Midbrain (tissue), 1 donor: Measurements from ENCODE around the gene RAP1GDS1.
"Not testable (repeated sequence)": the region's sequence is repeated elsewhere in the genome, so short reads cannot be mapped to it uniquely, and the experiment has no call there.

ENCODE experiments used
- DNase-seq: peaks from one replicate; lab custom pipeline; 2025; lab: John Stamatoyannopoulos, UW

Gene RAP1GDS1

DNA sequence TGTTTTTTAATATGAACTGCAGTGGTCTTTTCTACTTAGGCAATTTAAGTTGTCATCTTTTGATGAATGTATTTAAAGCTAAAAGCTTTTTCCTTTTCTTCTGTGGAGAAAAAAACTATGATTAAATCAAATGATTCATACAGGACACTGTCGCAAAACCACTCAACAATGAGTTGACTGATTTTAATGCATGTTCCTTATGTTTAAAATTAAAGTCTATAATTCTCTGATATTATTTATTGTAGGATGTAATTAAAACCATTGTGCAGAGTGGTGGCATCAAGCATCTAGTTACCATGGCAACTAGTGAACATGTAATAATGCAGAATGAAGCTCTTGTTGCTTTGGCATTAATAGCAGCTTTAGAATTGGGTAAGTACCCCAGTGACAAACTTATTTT lies 172.5 kb downstream of the RAP1GDS1 start:
- DNase-seq = no peak

DNA sequence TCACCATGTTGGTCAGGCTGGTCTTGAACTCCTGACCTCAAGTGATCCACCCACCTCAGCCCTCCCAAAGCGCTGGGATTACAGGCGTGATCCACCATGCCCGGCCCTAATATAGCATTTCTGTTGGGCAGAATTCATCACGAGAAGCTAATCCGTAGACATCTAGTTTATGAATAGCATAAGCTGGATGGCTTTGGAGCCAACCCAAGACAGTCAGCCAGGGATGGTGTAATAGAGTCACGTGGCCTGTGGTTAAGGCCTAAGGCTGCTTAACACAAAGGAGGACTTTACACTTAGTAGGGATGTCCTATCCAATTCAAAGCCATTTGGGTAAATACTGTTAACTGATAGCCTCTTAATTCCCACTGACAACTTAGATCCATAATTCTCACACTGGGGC lies 173.6 kb downstream of the RAP1GDS1 start:
- DNase-seq = no peak

DNA sequence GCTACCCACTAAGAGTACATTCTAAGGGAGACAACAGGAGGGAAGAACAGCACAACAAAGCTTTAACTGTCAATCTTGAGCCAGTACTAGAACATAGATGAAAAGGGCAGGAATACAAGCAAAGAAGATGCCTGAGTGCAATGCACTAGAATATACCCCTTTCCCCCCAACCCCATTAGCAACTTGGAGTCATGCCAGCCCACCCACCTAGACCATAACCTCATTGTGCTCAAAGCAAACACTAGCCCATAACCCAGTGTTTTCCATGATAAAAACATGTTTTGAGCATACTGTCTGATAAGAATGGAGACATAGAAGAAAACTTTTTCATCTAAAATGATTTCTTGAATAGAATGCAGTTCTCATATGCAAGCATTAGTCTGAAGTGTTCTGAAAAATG lies 183.2 kb downstream of the RAP1GDS1 start:
- no peak for DNase-seq

DNA sequence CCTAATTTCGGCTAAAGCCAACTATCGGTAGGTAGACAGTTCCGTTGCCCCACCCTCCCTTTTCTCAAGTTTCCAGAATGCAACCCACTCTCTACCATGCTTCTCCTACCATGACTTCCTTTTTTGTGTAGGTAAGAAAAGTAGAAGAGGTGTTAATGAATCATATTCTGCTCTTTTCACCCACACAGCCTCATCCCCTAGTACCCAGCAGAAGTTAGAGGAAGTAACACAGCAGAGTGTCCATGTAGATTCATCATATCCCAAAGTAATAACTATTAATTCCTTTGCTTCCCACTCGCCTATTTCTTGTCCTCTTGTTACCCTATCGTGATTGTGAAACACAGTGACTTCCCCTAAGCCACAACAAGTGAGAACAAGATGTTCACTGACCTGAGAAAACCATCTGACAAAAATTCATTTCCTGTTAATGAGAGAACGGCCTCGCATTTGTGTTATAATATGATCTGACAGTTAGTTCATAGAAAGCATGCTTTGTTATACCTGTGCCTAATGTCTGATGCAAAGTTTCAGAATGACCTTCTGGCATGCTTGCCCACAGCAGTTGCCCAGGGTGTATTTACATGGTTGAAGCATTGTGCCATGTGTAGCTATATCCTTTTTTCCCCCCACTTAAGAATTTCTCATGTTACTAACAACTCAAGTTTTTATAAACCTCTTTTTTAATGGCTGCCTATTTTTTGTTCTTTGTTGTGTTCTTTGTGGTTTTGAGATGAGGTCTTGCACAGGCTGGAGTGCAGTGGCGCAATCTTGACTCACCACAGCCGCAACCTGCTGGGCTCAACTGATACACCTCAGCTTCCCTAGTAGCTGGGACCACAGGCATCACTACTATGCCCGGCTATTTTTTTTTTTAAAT lies 185.6 kb downstream of the RAP1GDS1 start:
- DNase-seq = no peak

DNA sequence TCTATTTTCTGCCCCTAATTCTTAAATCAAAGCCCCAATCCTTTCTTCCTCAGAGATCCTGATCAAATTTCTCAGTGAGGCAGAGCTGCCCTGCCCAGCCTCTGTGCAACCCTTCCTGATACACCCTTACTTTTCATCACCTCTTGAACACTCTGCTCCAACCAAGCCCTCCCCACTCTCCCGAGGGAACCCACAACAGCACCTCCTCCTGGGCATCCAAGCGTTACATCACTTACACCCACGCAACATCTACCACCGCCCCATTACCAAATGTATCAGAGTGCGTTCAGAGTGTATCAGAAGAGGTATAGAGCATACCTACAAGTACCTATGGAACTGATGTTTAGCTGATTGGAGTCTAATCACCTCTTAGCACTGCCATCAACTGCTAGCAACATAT lies 186.5 kb downstream of the RAP1GDS1 start:
- no peak for DNase-seq

DNA sequence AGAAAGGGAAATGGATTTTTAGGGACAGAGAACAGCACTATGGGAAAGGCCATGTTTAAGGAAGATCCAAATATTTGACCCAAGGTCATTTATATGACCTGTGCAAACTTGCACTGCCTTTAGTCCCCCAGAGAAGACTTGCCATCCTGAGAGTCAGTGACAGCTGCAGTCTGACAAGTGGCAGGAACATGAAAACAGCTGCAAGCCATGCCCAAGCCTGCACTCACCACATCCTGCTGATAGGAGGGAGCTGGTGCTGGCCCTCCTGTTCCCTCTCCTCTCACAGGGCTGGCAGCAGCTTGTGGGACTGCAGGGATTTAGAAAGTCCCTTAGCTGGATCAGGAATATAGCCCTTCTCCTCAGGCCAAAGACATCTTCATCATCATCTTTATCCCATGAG lies 187.7 kb downstream of the RAP1GDS1 start:
- DNase-seq = no peak

DNA sequence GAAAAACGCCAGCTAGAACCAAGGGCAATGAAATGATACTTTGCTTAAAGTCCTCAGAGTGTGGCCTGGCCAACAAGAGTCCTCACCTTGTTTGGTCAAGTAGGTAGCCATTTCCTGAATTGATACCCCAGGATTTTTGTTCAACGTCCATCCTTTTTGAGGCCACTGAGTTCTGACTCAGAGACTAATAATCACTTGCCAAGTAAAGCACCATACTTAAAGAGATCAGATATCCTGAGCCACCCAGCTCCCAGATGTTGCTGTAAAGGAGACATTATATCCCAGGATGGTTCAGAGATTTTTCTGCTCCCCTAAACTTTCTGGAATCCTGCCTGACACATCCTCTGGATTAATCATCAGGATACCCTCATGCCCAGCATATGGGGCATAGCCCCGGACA lies 190.9 kb downstream of the RAP1GDS1 start:
- no peak for DNase-seq

DNA sequence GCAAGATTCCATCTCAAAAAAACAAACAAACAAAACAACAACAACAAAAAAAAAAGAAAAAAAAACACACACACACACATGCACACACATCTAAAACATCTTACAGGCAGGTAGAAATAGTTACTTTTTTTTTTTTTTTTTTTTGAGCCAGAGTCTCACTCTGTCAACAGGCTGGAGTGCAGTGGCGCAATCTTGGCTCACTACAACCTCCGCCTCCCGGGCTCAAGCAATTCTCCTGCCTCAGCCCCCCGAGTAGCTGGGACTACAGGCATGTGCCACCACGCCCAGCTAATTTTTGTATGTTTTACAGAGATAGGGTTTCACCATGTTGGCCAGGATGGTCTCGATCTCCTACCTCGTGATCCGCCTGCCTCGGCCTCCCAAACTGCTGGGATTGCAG lies 196.2 kb downstream of the RAP1GDS1 start:
- DNase-seq = not testable (repeated sequence)

DNA sequence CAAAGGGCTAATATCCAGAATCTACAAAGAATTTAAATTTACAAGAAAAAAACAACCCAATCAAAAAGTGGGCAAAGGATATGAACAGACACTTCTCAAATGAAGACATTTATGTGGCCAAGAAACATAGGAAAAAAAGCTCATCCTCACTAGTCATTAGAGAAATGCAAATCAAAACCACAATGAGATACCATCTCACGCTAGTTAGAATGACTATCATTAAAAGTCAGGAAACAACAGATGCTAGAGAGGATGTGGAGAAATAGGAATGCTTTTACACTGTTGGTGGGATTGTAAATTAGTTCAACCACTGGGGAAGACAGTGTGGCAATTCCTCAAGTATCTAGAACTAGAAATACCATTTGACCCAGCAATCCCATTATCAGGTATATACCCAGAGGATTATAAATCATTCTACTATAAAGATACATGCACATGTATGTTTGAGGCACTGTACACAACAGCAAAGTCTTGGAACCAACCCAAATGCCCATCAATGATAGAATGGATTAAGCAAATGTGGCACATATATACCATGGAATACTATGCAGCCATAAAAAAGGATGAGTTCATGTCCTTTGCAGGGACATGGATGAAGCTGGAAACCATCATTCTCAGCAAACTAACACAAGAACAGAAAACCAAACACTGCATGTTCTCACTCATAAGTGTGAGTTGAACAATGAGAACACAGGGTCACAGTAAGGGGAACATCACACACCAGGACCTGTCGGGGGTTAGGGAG lies 200.1 kb downstream of the RAP1GDS1 start:
- DNase-seq = not testable (repeated sequence)

DNA sequence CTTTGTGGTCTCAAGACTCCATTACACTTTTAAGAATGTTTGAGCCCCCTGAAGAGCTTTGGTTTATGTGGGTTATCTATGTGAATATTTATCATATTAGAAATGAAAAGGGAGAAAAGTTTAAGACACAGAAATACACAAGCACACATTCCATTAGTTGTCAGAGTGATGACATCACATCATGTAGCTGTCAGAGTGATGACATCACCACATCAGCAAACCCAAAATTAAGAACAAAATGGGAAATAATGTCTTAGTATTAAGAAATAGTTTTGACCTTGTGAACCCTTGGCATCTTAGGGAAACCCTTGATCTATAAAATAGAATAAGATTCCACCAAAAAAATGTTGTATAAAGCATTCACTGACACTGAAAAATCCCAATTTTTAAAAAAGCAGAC lies 201.3 kb downstream of the RAP1GDS1 start:
- DNase-seq = no peak

DNA sequence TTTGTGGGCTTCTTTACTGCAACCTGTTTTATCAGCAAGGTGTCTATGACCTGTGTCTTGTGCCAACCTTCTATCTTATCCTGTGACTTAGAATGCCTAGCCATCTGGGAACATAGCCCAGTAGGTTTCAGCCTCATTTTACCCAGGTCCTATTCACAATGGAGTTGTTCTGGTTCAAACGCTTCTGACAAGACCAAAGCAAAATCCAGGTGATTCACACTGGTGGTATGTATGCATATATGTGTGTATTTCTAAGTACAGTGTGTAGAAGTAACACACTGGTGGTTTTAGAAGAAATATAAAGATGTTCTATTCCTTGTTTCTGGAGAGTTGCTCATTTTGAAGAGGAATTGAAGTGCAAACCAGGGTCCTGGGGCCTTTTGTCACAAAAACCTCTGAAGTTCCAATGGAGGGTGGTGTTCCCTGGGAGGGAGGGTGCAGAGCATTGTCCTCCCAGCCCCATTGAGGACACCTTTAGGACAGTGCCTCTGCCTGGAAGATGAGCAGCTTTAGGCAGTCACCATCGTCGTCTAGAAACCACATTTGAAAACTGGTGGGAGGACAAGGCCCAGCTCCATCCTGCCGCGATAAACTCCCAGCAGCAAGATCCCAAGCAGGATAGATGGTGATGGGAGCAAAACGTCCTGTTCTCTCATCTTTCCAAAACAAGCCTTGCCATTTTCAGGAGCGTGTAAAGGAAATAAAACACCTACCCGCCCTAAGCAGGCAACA lies 205.8 kb downstream of the RAP1GDS1 start:
- DNase-seq = no peak

DNA sequence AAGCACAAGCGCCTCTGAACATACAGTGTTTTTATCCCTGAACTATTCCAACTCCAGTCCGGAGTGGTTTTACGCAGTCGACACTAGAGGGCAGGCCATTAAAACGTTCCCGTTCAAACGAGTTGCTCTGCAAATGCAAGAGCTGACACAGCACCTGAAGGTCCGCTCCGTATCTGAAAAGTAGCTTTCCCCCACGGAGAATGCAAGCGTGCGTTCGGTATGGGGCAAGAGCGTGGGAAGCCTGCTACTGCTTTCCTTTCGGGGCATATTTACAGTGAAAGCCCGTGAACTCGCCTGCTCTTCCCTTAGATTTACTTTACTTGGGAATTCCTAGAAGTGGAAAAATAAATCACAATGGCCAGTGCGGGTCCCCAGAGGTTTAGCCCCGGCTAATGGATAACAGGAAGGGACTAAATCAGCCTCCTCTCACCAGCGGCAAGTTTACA lies 206.5 kb downstream of the RAP1GDS1 start:
- peak; percentile 87 for DNase-seq

DNA sequence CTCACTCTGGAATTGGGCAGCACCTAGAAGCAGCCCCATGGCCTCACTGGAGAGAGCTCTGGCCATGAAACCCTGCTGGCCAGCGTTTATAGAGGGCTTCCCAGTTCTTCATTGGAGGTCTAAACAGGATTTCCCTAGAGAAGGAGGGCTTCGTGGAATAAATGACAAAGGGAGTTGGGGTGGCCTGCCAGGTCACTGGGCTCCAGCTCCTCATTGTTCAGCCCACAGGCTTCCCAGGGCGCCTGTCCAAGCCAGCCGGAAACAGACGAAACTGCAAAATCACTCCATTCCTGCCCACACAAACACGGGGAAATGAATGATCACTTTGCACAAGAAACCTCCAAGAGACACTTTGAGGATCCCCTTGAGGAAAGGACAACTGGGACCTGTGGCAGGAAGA lies 207.5 kb downstream of the RAP1GDS1 start:
- DNase-seq = peak; percentile 47

DNA sequence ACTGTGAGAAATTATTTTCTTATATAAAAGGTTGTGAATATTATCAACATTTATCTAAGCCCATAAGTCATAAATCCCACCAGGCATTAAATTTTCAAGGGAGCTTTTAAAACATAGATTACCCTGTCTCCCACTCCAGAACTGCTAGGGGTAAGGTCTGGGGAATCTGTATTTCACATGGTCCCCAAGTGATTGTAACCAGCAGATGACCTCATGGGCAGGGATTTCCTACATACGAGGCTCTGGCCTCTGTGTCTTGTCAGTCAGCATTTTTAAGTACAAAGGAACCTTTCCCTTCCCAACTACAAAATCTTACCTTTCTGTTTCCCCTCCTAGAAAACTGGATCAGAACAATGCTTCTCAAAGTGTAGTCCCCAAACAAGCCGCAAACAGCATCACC lies 208.6 kb downstream of the RAP1GDS1 start:
- DNase-seq = no peak

DNA sequence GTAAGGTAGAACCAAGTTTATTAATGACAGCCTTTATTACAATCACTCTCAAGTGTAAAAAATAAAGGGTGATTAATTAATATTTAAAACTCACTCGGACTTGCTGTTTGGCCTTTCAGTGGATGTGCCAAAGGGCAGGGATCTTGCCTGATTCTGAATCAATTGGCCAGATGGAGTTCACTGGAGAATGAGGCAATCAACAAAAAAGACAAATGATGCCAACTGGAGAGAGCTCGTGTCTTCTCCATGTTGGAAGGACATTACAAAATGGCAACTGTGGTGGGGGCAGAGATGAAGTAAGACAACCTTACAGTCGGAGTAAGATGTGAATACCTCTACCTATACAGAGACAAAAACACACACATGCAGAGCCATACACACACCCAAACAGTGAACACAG lies 209.2 kb downstream of the RAP1GDS1 start:
- DNase-seq = no peak

DNA sequence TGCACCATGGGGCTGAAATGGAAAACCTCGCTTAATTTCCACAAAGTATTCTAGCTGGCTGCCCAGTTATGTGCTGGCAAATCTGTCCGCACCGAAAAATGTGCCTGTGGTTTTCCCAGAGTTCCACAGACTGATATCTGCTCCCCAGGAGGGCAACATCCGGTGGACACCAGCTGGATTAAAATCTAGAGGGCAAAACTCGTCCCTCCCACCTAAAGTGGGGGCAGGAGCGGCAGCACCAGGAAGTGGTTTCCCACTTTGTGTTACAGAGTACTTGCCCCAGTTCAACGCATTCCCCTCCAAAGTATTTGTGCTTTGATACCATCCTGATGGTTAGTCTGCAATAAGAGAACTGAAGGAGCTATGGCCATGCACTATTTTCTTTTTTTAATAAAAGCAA lies 209.6 kb downstream of the RAP1GDS1 start:
- DNase-seq = no peak

DNA sequence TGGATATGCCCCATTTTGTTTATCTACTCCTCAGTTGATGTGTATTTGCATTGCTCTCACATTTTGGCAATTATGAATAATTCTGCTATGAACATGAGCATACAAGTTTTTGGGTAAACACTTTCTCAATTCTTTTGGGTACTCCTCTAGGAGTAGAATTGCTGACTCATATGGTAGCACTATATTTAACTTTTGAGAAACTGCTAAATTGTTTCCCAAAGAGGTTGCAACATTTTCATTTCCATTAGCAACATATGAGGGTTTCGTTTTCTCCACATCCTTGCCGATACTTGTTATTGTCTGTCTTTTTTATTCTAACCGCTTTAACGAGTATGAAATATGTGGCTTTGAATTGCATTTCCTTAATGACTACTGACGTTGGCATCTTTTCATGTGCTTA lies 211.9 kb downstream of the RAP1GDS1 start:
- DNase-seq = no peak

DNA sequence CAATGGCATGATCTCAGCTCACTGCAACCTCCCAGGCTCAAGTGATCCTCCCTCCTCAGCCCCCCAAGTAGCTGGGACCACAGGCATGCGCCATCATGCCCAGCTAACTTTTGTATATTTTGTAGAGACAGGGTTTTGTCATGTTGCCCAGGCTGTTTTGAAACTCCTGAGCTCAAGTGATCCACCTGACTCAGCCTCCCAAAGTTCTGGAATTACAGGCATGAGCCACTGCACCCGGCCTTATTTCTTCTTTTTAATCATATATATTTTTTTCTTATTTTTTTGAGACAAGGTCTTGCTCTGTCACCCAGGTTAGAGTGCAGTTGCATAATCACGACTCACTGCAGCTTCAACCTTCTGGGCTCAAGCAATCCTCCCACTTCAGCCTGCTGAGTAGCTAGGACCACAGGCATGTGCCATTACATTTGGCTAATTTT lies 213.2 kb downstream of the RAP1GDS1 start:
- DNase-seq = no peak

DNA sequence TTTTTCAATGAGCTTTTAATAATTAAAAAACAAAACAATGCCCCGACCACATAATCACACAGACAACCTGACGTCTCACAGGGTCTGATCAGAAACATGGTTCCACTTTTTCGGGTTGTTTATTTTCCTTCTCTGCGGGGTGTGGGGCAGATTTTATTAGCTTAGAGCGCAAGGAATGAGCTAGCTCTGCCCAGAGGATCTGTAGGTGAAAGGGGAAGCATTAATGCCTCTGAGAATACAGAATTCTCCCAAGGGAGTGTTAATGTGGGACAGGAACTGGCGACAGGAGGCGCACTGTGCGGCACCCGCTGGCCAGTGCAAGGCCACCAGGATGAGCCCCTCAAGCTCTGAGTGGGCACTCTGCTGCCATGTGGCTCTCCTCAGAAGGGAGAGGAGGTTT lies 215.7 kb downstream of the RAP1GDS1 start:
- DNase-seq = no peak

DNA sequence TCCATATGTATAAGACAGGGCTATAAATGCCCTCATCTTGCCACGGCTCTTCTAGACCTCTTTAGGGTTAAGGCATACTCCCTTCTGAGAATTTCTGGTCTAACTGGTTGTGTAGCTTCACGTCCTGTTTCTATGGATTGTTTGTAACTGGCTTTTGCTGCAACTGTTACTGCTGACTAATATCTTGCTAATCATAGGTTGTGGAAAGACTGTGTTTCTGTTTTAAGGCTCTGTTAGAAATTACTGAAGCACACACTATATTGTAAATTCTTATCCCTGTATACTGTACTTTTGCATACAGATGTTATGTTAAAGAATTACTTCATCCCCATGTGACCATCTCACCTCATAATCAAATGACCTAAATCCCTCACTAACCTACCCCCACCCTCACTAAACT lies 218.4 kb downstream of the RAP1GDS1 start:
- DNase-seq = not testable (repeated sequence)

DNA sequence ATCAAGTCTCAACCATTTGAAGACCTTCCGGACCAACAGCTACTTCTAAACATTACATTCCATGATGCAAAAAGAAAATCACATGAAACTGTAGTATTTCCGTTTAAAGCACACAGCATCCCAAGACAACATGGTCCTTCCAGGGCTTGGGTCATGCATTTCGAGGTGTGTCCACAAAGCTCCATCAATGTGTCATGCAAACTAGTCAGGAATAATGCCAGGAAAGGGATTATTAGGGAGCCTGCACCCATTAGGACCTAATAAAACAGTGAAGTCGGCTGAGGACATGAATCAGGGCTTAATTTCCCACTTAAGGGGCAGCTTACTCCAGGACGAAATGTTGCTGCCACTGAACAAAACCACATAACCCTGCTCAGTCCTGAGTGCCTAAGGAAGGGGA lies 219.4 kb downstream of the RAP1GDS1 start:
- DNase-seq = no peak

DNA sequence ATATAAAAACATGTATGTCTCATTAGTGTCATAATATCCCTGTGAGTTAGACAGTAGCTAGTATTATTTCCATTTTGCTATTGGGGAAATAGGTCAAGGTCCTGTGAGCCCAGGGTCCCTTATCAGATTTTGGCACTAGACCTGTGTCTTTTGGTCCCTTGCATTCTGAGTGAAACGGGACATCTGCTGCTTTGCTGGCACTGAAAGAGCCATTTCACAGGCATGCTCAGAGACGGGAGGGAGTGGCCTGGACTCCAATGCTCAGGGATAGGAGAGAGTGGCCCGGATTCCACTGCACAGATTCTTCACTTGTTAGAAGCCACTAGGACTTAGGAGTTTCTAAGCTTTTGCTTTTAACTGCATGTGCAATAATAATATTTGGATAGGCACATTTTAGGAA lies 220.0 kb downstream of the RAP1GDS1 start:
- peak; percentile 57 for DNase-seq

DNA sequence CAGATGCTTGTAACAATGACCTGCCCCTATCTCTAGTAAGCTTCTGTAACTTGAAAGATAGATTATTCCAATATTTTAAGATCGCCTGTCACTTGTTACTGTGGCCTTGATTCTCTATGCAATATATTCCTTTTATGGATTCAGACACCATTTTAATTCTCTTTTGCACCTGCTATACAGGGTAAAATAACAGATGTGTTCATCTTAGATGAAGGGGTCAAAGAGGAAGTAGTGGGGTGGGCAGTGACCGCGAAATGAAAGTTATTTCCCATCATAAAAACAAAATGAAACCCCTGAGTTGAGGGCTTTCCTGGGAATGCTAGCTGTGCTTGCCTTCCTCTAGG lies 221.3 kb downstream of the RAP1GDS1 start:
- no peak for DNase-seq
